Measurements from ENCODE around the gene SH3BGR.

Gene SH3BGR

DNA sequence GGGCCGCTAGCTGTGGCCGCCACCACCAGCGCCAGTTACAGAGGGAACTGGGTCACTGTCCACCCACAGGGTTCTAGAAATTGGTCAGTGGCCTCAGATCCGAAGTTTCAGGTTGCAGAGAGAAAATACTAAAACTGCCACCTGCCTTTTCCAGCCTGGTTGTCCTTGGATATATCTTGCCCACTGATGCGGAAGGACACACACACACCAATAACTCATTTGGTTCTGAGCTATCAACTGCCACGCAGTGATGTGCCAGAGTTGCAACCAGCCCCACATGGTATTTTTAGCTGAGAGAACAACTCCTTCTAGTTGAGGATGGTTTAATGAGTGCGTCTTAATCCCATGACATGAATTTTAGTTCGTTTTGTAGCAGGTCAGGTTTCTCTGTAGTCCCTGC lies 68.1 kb downstream of the SH3BGR start:
- Histone ChIP-seq H3K4me3 (ENCODE audit: low read length) (no peak overlapping the region), H3K9me3 (ENCODE audit: control insufficient read depth, low read depth, low read length) (no peaks in the 10 kb centered on the region), H3K27ac (ENCODE audit: low read length) (no peak overlapping the region), H3K9ac (ENCODE audit: low read length) (no peak overlapping the region), H3K36me3 (ENCODE audit: control insufficient read depth, low read depth, low read length) (no peaks in the 10 kb centered on the region), H3K27me3 (ENCODE audit: control insufficient read depth, insufficient read depth, low read length) (no peaks in the 10 kb centered on the region), H3K4me1 (ENCODE audit: control insufficient read depth, low read depth, low read length) (peaks cover 5% of the 10 kb centered on the region)

DNA sequence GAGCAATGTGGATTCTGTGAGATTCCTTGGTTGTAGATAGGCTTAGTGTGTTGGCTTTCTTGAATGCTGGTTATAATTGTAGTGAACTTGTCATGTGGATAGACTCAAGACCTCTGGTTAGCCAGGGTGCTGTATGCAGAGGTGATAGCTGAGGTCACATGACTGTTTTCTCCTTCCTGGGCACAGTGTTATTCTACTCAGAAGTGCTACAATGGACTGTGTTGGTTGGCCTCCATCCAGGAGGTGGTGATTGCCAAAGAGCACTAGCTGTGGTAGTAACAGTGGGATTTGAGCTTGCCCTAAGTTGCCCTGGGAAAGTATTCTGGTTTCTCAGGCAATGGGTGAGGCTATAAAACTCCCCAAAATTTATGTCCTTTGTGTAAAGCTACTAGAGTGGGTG lies 71.6 kb downstream of the SH3BGR start:
- Histone ChIP-seq H3K27me3 (ENCODE audit: control insufficient read depth, insufficient read depth, low read length) (no peaks in the 10 kb centered on the region), H3K9ac (ENCODE audit: low read length) (no peak overlapping the region), H3K36me3 (ENCODE audit: control insufficient read depth, low read depth, low read length) (no peaks in the 10 kb centered on the region), H3K27ac (ENCODE audit: low read length) (no peak overlapping the region), H3K4me1 (ENCODE audit: control insufficient read depth, low read depth, low read length) (peaks cover 7% of the 10 kb centered on the region), H3K9me3 (ENCODE audit: control insufficient read depth, low read depth, low read length) (no peaks in the 10 kb centered on the region), H3K4me3 (ENCODE audit: low read length) (no peak overlapping the region)

DNA sequence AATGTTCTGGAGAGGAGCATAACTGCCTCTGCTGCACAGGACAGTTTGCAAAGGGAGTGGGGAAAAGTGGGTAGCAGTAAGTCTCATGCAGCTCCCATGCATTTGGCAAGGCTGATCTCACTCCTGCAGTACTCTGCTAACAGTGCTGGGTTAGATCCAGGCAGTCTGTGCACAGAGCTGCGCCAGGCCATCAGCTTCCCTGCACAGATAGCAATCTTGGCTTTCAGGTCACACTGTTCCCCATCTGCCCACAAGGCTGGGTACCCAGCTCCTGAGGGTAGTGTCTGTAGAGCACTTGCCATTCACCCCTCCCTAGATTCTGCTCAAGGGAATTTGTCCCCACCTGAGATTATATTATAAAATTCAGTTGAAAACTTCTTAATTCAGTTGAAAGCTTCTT lies 72.1 kb downstream of the SH3BGR start:
- no peak overlapping the region for H3K4me3 ChIP-seq (ENCODE audit: low read length)
- no peaks in the 10 kb centered on the region for H3K27me3 ChIP-seq (ENCODE audit: control insufficient read depth, insufficient read depth, low read length)
- no peak overlapping the region for H3K9ac ChIP-seq (ENCODE audit: low read length)
- no peaks in the 10 kb centered on the region for H3K36me3 ChIP-seq (ENCODE audit: control insufficient read depth, low read depth, low read length)
- H3K9me3 ChIP-seq (ENCODE audit: control insufficient read depth, low read depth, low read length), result no peaks in the 10 kb centered on the region
- peaks cover 7% of the 10 kb centered on the region for H3K4me1 ChIP-seq (ENCODE audit: control insufficient read depth, low read depth, low read length)
- no peak overlapping the region for H3K27ac ChIP-seq (ENCODE audit: low read length)

DNA sequence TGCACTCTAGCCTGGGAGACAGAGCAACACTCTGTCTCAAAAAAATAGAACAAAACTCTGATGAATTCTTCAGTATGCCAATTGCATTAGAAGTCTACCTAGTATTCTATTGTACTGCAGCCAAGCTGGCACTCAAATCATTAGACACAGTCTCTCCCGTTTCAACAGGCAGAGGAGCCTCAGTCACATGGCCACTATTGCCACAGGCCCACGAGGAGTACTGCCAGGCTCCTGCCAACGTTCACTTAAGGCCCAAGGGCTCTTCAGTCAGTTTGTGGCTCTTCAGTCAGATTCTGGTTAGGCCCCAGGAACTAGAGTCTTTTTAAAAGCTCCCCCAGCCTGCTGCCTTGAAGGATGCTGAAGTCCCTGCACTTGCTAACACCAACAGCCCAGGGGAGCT lies 73.4 kb downstream of the SH3BGR start:
- no peak overlapping the region for H3K27ac ChIP-seq (ENCODE audit: low read length)
- H3K9ac ChIP-seq (ENCODE audit: low read length), result no peak overlapping the region
- H3K9me3 ChIP-seq (ENCODE audit: control insufficient read depth, low read depth, low read length), result no peaks in the 10 kb centered on the region
- H3K4me1 ChIP-seq (ENCODE audit: control insufficient read depth, low read depth, low read length), result peaks cover 7% of the 10 kb centered on the region
- no peaks in the 10 kb centered on the region for H3K36me3 ChIP-seq (ENCODE audit: control insufficient read depth, low read depth, low read length)
- no peak overlapping the region for H3K4me3 ChIP-seq (ENCODE audit: low read length)
- no peaks in the 10 kb centered on the region for H3K27me3 ChIP-seq (ENCODE audit: control insufficient read depth, insufficient read depth, low read length)

DNA sequence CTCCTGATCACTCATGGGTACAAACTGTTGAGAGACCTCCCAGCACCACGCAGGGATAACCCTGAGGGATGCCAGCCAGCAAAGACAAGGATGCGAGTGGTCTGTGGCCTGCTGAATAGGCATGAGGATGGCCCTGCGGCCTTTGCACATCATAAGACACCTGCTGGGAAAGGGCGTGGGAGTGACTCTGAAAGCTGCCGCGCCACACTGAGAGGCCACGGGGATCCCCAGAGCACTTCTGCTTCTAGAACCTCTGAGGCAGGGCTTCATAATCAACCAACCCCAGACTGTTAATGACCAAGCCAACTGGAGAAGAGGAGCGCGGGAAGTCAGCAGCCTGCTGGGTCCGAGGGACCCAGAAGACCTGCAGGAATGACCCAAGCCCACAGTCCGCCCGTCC lies 73.8 kb downstream of the SH3BGR start:
- Histone ChIP-seq H3K4me1 (ENCODE audit: control insufficient read depth, low read depth, low read length) (peaks cover 7% of the 10 kb centered on the region), H3K9ac (ENCODE audit: low read length) (no peak overlapping the region), H3K36me3 (ENCODE audit: control insufficient read depth, low read depth, low read length) (no peaks in the 10 kb centered on the region), H3K4me3 (ENCODE audit: low read length) (no peak overlapping the region), H3K9me3 (ENCODE audit: control insufficient read depth, low read depth, low read length) (no peaks in the 10 kb centered on the region), H3K27ac (ENCODE audit: low read length) (no peak overlapping the region), H3K27me3 (ENCODE audit: control insufficient read depth, insufficient read depth, low read length) (no peaks in the 10 kb centered on the region)

DNA sequence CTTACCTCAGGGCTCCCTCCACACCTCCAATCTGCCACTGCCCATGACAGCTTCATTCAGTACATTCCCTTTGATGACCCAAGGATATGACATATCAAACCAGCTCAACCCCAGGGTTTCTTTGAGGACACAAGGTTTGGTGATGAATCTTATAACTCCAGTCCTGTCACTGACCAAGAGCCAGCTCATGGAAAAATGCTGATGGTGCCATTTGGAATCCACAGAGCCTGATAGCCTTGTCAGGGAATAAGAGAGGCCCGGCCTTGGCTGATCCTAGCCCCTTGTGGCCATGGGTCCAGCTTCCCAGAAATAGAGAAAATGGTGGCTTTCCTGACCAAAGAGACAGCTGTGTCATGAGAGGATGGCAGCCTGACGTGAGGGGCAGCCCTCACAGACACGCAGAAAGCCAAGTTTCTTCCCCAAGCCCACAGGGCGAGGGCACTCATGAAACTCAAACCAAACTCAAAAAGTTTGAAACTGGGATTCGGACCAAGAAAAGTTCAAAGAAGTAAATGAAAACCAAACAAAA lies 75.4 kb downstream of the SH3BGR start:
- no peaks in the 10 kb centered on the region for H3K27me3 ChIP-seq (ENCODE audit: control insufficient read depth, insufficient read depth, low read length)
- H3K9ac ChIP-seq (ENCODE audit: low read length), result no peak overlapping the region
- no peak overlapping the region for H3K27ac ChIP-seq (ENCODE audit: low read length)
- H3K9me3 ChIP-seq (ENCODE audit: control insufficient read depth, low read depth, low read length), result no peaks in the 10 kb centered on the region
- no peak overlapping the region for H3K4me3 ChIP-seq (ENCODE audit: low read length)
- H3K36me3 ChIP-seq (ENCODE audit: control insufficient read depth, low read depth, low read length), result no peaks in the 10 kb centered on the region
- peaks cover 7% of the 10 kb centered on the region for H3K4me1 ChIP-seq (ENCODE audit: control insufficient read depth, low read depth, low read length)

DNA sequence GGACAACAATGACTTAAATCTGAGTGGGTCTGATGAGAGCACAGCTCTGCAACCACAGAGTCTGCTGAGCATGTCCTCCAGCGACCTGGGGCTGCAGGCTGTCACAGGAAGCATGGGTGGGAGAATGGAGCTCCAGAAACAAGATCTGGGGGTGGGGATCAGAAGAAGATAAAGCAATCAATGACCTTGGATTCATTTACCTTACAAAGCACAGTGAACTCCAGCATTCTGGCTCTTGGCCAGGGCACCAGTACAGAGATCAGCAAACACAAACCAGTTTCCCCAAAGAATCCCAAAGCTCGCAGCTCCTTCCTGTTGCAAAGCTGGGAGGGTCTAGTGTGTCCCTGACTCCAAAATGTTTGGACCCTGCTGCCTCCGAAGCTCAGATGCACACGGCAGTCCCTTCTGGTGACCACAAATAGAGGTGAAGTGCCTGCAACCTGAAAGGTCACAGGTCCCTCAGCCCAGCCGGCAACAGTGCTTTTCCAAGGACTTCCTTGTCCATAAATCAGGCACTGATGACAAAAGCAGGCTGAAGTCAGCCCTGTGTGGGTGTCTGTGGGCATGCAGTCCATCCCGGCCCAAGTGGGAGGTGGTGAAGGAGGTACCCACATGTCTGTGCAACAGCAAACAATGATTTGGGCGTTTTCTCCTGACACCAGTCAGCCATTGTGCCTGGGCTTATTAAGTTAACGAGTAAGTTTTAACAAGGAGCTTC lies 76.1 kb downstream of the SH3BGR start:
- Histone ChIP-seq H3K36me3 (ENCODE audit: control insufficient read depth, low read depth, low read length) (no peaks in the 10 kb centered on the region), H3K9me3 (ENCODE audit: control insufficient read depth, low read depth, low read length) (no peaks in the 10 kb centered on the region), H3K9ac (ENCODE audit: low read length) (no peak overlapping the region), H3K4me3 (ENCODE audit: low read length) (no peak overlapping the region), H3K4me1 (ENCODE audit: control insufficient read depth, low read depth, low read length) (peaks cover 7% of the 10 kb centered on the region), H3K27me3 (ENCODE audit: control insufficient read depth, insufficient read depth, low read length) (no peaks in the 10 kb centered on the region), H3K27ac (ENCODE audit: low read length) (no peak overlapping the region)

DNA sequence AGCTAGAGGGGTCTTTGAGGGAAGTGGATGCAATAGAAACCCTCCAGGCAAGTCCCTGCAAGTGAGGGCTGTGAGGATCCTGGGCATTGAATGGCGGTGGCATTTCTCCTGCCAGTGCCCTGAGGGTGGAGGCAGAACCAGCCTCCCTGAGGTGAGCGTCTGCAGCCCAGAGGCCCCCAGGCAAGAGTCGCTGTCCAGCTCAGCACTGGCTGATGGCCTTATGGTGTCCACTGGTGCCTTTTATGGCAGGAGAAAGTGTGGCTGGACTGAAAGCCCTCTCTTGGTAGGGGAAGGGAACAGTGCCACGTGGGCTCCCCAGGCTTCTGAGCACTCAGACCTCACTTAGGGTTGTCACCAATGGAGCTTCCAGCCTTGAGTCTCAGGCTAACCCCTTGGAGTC lies 77.3 kb downstream of the SH3BGR start:
- Histone ChIP-seq H3K27me3 (ENCODE audit: control insufficient read depth, insufficient read depth, low read length) (no peaks in the 10 kb centered on the region), H3K36me3 (ENCODE audit: control insufficient read depth, low read depth, low read length) (no peaks in the 10 kb centered on the region), H3K4me1 (ENCODE audit: control insufficient read depth, low read depth, low read length) (peaks cover 7% of the 10 kb centered on the region), H3K9ac (ENCODE audit: low read length) (no peak overlapping the region), H3K4me3 (ENCODE audit: low read length) (no peak overlapping the region), H3K27ac (ENCODE audit: low read length) (no peak overlapping the region), H3K9me3 (ENCODE audit: control insufficient read depth, low read depth, low read length) (no peaks in the 10 kb centered on the region)

DNA sequence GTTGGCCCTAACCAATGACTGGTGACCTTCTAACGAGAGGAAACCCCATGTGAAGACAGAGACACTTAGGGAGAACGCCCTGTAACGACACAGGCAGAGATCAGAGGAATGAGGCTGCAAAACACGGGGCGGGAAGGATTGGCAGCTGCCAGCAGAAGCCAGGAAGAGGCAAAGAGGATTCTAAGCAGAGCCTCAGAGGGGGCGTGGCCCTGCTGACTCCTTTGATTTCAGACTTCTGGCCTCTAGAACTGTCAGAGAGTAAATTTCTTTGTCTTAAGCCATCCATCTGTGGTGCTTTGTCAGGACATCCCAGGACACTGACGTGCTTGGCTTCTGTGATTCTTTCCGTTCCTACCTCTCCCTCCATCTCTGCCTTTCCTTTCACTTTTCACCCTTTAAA lies 79.3 kb downstream of the SH3BGR start:
- no peak overlapping the region for H3K27ac ChIP-seq (ENCODE audit: low read length)
- no peak overlapping the region for H3K4me3 ChIP-seq (ENCODE audit: low read length)
- H3K27me3 ChIP-seq (ENCODE audit: control insufficient read depth, insufficient read depth, low read length), result no peaks in the 10 kb centered on the region
- H3K36me3 ChIP-seq (ENCODE audit: control insufficient read depth, low read depth, low read length), result no peaks in the 10 kb centered on the region
- H3K9ac ChIP-seq (ENCODE audit: low read length), result no peak overlapping the region
- H3K9me3 ChIP-seq (ENCODE audit: control insufficient read depth, low read depth, low read length), result no peaks in the 10 kb centered on the region
- H3K4me1 ChIP-seq (ENCODE audit: control insufficient read depth, low read depth, low read length), result peaks cover 9% of the 10 kb centered on the region

DNA sequence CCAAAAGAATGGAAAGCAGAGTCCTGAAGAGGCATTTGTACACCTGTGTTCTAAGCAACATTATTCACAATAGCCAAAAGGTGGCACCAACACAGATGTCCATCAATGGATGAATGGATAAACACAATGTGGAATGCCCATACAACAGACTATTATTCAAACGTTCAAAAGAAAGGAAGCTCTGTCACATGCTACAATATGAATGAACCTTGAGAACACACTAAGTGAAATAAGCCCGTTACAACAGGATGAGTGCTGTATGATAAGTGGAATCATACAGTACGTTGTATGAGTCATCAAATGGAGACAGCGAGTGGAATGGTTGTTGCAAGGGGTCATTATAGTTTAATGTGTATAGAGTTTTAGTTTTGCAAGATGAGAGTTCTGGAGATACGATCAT lies 80.1 kb downstream of the SH3BGR start:
- H3K27ac ChIP-seq (ENCODE audit: low read length), result no peak overlapping the region
- H3K36me3 ChIP-seq (ENCODE audit: control insufficient read depth, low read depth, low read length), result no peaks in the 10 kb centered on the region

DNA sequence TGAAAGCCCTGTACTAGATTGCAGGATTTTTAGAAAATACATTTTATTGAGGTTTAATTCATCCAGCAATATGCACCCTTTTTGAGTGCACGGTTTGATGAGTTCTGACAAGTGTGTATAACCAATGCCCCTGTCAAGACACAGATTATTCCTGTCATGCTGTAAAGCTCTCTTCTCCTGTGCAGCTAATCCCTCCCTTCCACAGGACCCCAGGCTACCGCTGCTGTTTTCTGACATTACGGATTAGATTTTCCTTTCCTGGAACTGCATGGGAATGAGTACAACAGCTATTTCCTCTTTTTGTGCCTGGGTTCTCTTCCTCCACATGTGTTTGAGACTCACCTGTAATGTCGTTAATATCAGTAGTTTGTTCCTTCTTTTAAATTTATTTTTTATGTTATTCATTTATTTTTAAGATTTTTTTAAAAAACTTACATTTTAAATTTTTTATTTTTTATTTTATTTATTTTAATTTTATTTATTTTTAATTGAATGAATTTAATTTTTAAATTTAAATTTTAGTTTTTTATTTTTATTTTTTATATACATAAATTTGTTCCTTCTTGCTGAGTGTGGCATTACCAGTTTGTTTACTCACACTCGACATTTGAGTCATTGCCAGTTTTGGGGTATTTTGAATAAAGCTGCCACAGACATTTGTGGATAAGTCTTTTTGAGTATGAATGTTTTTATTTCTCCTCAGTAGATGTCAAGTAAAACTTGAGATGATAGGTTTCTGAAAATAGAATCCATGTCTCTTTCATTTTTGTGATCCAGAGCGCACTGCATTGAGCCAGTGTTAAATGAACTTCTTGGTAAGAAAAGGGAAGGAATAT lies 82.0 kb downstream of the SH3BGR start:
- H3K27me3 ChIP-seq (ENCODE audit: control insufficient read depth, insufficient read depth, low read length), result no peaks in the 10 kb centered on the region
- no peak overlapping the region for H3K27ac ChIP-seq (ENCODE audit: low read length)
- H3K9me3 ChIP-seq (ENCODE audit: control insufficient read depth, low read depth, low read length), result no peaks in the 10 kb centered on the region
- no peaks in the 10 kb centered on the region for H3K36me3 ChIP-seq (ENCODE audit: control insufficient read depth, low read depth, low read length)
- peaks cover 23% of the 10 kb centered on the region for H3K4me1 ChIP-seq (ENCODE audit: control insufficient read depth, low read depth, low read length)
- no peak overlapping the region for H3K9ac ChIP-seq (ENCODE audit: low read length)
- H3K4me3 ChIP-seq (ENCODE audit: low read length), result no peak overlapping the region

More for the DNA sequence above, 80.1 kb downstream of the SH3BGR start:
- Histone ChIP-seq H3K27me3 (ENCODE audit: control insufficient read depth, insufficient read depth, low read length) (no peaks in the 10 kb centered on the region), H3K9ac (ENCODE audit: low read length) (no peak overlapping the region), H3K4me3 (ENCODE audit: low read length) (no peak overlapping the region), H3K4me1 (ENCODE audit: control insufficient read depth, low read depth, low read length) (peaks cover 9% of the 10 kb centered on the region), H3K9me3 (ENCODE audit: control insufficient read depth, low read depth, low read length) (no peaks in the 10 kb centered on the region)
